Myometrial cell (primary cell): ENCODE measurements around the gene ESF1. TPM values are rescaled to one million over a fixed set of nuclear protein-coding genes. Genes with fewer than 3 reads are reported as not detected.

Experiments used
- total RNA-seq: library from RNA; depleted of rRNA; stranded (reverse); fragments of >200 nt; gene quantifications from 2 replicates; pipeline ENCODE4 v1.2.3, GENCODE V29; 2015

The ESF1 gene
- total RNA-seq, result 3.2 and 4.4 TPM in 2 replicates

GRCh38 chr20:13784893-13785715 is at the start of gene ESF1, which contains the start of gene NDUFAF5:
ESF1 (minus strand) TSS chr20:13784919; CDS start chr20:13783140, 1,779 bp downstream.
NDUFAF5 (plus strand) TSS chr20:13785028; CDS start chr20:13785069, 41 bp downstream.

Other genes with a start within 250 kb of the ESF1 start
- gene TASP1, start 146.0 kb downstream of the ESF1 start, total RNA-seq, result 4.8 and 6.6 TPM in 2 replicates
- gene NDUFAF5, start 109 bp upstream of the ESF1 start, total RNA-seq, result 23.9 and 28.0 TPM in 2 replicates
- not detected in 2 replicates for gene SEL1L2, start 205.7 kb upstream of the ESF1 start, total RNA-seq
- gene MACROD2, start 210.6 kb upstream of the ESF1 start, total RNA-seq, result not detected in 2 replicates